SIG-M5 treated with dmso at 0.1 percent for 504 hours (cell line): ENCODE data around the gene SNX20.
A peak's percentile ranks its signal among the peaks of the same experiment; 100 is the strongest.

ENCODE experiments used
- DNase-seq: peaks from one replicate; lab custom pipeline; 2025; ENCODE audit not compliant: unreplicated experiment; lab: John Stamatoyannopoulos, UW

The SNX20 gene, protein sequence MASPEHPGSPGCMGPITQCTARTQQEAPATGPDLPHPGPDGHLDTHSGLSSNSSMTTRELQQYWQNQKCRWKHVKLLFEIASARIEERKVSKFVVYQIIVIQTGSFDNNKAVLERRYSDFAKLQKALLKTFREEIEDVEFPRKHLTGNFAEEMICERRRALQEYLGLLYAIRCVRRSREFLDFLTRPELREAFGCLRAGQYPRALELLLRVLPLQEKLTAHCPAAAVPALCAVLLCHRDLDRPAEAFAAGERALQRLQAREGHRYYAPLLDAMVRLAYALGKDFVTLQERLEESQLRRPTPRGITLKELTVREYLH

DNA sequence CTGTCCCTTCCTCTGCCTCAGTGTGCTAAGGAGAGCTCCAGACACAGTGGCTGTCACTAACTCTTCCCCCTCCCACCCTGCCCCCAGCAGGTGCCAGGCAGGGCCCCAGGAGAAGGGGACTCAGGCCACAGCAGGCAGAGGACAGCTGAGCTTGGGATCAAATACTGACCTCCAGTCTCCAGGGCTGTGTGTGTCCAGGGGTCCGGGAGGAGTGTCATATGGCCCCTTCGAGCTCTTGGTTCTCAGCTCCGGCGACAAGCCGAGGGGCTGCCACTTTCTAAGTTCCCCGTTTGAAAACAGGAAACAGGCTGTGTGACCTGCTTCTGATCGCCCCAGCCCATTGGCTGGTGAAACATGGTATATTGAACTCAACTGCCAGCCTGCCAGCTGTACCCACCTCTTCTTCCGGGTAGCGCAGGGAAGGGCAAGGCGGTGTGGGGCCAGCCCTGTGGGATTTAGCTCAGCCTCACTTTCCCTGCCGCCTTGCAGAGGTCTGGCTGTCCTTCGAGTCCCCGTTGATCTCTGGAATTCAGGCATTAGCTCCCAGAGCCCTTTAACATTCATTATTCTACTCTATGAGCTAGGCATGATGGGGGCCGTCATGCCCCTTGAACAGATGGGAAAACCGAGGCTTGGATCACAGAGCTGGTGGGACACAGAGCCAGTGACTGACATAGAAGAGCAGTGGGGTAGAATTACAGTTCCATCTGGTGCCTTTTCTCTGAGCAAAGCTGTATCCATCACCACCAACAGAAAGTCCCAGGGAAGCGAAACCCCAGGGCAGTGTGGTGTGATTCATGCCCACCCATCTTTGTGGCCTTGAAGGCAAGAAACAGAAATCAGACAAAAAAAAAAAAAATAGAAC is at the start of gene SNX20:
Gene SNX20, minus strand, starts transcription at position 292 of the 865 bp plus-strand sequence. CDS start 3,786 bp downstream, outside the sequence.
- DNase-seq = peak; percentile 80

DNA sequence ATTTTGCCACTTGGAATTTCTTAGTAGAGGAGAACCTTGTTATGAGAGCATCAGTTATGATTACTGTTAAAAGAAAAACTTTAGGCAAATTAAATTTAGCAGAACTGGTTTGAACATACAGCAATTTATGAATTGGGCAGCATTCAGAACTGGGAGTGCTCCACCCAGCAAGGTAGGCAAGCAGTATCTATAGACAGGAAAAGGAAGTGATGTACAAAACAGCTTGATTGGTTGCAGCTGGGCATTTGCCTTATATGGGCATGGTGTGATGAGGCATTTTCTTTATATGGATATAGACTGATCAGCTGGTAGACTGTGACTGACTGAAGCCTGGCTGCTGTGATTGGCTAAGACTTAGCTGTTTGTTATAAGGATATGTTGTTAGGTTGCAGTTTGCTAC is 43.2 kb upstream of the SNX20 start:
- DNase-seq = no peak

DNA sequence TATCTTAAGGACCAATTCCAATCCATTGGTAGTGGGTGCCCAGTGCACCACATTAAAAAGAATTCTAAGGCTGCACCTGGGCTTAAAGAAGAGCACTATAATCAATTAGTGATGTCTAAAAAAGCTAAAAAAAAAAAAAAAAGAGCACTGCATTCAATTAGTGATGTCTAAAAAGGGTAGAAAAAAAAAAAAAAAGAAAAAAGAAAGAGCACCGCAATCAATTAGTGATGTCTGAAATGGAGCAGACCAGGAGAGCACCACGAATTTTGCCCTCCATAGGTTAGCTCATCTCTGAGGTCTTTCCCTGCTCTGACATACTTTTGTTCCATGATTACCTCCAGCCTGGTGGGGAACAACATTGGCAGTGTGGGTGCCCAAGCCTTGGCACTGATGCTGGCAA is 41.8 kb upstream of the SNX20 start:
- DNase-seq = no peak

DNA sequence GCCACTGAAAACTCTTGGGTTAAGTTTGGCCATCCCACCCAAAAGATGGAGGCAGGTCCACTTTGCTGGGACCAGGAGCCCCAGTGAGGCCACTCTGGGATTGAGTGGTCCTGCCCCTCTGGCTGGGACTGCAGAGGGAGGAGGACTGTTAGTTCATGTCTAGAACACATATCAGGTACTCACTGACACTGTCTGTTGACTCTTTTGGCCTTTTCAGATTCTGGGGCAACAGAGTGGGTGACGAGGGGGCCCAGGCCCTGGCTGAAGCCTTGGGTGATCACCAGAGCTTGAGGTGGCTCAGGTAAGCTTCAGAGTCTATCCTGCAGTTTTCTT is 41.3 kb upstream of the SNX20 start:
- DNase-seq = no peak

DNA sequence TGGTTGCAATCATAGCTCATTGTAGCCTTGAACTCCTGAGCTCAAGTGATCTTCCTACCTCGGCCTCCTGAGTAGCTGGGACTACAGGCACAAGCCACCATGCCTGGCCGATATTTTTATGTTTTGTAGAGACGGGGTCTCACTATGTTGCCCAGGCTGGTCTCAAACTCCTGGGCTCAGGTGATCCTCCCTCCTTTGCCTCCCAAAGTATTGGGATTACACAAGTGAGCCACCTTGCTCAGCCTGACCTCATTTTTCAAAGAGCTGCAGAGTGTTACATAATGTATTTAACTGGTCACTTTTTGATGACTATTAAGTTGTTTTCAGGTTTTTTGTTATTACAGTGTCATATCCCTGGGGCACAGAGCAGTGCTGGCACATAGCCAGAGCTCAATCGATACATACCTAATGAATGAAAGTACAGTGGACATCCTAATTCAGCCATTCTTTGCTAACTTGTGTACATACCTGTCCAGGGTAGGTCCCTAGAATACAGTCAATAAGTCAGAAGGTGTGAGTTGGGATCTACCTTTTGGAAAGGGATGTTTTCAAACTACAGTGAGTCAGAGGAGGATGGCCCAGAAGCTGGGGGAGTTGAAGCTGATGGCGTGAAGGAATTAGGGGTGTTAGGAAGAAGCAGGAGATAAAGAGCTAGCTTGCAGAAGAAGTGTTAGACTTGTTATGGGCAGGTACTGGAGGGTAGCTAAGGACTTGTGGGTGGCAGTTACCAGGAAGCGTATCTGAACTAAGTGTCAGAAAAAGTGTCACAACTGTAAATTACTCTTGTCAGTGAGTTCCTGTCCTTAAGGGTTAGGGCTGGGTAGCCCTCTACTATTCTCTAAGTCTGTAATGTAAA is 40.7 kb upstream of the SNX20 start:
- no peak for DNase-seq

DNA sequence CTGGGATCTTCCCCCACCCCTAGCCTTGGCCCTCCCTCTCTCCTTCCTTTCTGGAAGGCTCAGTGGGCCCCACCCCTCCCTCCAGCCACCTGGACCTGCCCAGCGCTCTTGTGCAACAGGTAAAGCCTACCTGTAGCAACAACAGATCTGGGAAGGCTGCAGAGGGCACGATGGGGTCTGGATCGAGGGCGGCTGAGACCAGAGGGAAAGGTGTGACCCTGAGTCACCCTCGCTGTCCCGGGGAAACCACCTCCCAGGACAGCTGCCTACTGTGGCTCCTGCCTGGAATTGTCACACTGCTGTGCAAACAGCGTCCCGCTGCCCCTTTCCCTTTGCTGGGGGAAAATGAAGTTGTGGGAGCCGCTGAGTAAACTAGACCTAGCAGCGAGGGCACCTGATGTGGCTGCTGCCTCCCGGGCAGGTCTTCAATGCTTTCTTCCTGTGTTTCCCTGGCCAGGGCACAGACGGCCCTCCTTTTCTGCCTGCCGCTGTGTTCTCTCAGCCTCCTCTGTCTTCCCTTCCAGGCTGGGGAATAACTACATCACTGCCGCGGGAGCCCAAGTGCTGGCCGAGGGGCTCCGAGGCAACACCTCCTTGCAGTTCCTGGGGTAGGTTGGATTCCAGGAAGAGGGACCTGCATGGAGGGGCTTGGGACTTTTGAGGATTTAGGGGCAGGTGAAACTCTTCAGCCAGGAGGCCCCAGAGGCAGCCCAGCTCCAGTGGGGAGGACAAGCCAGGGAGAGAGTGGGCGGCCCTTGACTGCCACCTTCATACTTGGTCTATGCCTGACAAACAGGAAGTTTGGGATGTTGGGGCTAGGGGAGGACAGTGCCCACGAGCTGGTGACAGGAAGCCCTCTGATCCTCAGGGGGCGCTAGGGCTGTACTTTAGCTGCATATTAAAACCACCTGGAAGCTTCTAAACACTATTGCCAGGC is 38.6 kb upstream of the SNX20 start:
- no peak for DNase-seq

DNA sequence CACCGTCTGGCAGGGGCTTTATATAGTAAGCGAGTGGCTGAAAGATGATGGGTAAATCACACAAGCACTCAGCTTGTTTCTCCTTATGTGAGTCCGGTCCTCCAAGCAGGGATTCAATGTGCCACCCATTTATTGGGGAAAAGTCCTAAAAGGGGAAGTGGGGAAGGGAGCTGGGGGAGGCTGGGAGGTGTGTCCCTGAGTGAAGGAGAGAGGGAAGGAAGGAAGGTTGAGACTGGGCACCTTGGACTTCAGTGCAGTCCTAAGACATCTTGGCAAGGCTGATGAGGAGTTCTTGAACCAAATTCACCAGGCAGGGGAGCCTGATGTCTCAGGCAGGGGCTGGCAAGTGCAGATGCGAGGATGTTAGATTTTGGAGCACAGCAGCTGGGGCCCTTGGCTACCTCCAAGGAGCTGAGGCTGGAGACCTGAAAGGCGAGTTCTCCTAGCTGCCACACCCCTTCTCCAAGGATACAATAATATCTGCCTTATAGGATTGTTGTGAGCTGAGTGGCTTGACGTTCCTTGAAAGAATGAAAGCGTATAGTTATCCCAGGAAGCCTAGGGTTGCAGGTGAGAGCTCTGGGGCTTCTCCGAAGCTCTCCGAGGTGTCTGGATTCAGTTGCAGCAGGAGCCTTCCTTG is 37.8 kb upstream of the SNX20 start:
- no peak for DNase-seq

DNA sequence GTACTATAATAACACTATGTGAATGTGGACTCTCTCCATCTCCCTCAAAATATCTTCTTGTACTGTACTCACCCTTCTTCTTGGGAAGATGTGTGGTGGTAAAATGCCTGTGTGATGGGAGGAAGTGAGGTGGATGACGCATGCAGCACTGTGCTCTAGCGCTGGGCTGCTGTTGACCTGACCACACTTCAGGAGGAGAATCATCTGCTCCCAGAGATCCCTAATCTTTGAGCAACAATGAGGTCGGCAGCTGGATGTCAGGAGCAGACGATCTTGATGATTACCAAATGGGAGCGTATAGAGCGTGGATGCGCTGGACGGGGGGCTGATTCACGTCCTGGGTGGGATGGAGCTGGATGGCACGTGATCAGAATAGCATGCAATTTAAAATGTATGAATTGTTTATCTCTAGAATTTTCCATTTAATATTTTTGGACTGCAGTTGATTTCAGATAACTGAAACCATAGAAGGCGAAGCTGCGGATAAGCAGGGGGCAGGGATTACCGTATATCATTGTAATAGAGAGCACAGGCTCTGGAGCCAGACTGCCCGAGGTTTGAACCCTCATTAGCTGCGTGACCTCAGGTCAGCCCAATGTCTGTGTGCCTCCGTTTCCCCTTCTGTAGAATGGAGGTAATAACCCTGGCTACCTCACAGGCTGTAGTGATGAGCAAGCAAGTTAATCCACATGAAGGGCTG is 37.1 kb upstream of the SNX20 start:
- no peak for DNase-seq

DNA sequence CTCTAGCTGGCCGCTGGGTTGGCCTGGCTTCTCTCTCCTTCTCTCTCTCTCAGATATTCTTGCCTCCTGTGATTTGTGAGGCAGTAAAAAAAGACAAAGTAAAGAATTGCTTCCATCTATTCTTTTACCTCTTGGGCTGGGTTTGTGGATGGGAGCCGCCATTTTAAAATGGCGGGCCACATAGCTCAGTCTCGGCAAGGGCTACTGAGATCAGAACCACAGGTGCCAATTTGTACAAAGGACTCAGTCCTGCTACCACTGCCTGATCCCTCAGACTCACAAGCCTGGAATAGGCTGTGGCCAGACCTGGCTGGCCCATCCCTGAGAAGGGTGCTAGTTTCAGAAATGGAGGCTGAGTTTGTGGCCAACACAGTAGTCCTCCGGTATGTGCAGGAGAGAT is 36.4 kb upstream of the SNX20 start:
- DNase-seq = no peak

DNA sequence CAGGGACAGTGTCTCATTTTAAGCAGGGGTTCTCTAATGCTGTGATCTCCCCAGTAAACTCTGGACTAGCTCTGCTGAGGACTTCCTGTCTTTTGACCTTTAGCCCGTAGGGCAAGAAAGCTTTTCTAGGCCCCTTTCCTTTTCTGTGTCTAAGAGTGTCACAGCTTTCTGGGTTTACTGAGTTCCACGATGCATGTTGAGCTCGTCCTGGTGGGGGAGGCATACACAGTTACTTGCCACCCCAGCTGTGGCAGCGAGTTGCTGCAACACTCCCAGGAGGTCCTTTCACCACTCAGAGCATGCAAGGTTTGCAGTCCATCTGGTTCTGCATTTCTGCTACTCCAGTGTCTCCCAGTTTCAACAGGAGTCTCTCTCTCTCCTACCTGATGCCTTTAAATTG is 36.0 kb upstream of the SNX20 start:
- DNase-seq = no peak

DNA sequence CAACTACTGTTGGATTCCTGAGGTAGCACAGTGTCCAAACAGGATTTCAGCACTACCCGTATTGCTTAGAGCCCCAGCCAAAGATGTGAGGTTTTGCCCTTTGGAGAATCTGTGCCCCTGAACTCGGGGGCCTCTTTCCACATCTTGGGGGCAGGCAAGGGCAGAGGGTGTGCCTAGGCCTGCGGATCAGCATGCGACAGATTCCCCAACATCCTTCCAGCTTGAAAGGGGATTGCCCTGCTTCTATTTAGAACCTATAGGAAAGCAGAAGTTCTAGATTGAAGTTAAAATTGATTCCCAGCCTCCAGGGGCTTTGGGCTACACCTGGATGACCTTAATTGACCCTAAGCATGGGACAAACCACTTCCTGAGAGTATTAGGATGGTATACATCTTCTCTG is 31.8 kb upstream of the SNX20 start:
- no peak for DNase-seq

DNA sequence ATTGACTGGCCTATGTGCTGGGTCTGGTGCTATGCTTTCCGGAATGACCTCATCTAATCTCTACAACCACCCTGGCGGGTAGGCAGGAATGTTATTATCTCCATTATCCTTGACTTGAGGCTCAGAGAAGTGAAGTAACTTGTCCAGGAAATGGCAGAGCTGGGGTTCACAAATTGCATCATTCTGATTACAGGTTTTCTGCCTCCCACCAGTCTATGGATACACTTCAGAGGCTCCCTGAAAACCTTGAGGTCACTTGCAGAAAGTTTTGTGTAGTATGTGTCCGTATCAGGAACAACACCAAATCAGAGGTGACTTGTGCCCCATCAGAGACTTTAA is 31.4 kb upstream of the SNX20 start:
- no peak for DNase-seq

DNA sequence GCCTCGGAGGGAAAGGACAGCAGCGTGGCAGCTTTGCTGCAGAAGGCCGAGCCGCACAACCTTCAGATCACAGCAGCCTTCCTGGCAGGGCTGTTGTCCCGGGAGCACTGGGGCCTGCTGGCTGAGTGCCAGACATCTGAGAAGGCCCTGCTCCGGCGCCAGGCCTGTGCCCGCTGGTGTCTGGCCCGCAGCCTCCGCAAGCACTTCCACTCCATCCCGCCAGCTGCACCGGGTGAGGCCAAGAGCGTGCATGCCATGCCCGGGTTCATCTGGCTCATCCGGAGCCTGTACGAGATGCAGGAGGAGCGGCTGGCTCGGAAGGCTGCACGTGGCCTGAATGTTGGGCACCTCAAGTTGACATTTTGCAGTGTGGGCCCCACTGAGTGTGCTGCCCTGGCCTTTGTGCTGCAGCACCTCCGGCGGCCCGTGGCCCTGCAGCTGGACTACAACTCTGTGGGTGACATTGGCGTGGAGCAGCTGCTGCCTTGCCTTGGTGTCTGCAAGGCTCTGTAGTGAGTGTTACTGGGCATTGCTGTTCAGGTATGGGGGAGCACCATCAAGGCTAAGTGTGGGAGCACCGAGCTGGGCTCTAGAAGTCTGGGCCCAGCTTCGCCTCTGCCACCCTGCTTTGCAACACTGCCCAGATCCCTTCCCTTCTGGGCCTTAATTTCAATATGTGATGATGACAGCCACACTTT is 30.9 kb upstream of the SNX20 start:
- DNase-seq = no peak

DNA sequence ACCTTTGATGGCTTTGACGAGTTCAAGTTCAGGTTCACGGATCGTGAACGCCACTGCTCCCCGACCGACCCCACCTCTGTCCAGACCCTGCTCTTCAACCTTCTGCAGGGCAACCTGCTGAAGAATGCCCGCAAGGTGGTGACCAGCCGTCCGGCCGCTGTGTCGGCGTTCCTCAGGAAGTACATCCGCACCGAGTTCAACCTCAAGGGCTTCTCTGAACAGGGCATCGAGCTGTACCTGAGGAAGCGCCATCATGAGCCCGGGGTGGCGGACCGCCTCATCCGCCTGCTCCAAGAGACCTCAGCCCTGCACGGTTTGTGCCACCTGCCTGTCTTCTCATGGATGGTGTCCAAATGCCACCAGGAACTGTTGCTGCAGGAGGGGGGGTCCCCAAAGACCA is 29.9 kb upstream of the SNX20 start:
- DNase-seq = no peak

DNA sequence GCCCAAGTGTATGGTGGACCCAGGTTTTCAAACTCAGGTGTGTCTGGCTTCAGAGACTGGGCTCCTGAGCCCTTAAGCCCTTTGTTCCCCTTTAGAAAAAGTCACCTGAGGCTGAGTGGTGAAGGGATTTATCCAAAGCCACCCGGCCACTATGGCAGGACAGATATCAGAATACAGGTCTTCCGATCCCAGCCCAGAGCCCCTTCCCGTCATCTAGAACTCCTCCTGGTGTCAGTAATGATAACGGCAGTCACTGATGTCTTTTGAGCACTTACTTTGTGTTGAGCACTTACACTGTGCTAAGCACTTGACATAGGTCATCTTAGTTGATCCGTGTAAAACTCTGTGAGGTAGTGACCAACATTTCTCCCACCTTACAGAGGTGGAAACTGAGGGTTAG is 28.9 kb upstream of the SNX20 start:
- no peak for DNase-seq

DNA sequence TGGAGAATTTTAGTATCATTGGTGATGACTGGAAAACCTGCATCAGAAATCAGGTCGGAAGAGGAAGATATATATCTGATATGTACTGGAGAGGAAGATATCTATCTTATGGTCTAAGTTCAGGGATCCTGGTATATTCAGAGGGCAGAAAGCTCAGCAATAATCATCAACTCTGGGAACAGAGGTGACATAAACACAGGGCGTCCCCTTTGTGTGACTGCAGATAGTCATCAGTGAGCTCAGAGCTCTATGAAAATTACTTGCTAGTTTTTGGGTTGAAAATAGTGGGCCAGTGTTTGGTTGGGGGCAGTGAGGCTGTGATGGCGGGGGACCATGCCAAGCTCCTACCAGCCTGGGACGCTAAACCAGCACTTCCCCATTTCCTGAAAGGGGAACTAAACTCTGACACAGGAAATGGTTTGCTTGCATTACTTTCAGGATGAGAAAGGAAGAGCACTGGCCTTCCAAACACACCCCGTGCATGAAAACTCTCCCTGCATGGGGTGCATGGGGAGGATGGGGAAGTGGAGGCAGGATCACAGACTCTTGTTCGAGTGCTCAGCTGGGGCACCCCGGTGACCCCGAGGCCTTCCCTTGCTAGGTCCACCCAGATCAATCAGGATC is 28.1 kb upstream of the SNX20 start:
- DNase-seq = peak; percentile 86

DNA sequence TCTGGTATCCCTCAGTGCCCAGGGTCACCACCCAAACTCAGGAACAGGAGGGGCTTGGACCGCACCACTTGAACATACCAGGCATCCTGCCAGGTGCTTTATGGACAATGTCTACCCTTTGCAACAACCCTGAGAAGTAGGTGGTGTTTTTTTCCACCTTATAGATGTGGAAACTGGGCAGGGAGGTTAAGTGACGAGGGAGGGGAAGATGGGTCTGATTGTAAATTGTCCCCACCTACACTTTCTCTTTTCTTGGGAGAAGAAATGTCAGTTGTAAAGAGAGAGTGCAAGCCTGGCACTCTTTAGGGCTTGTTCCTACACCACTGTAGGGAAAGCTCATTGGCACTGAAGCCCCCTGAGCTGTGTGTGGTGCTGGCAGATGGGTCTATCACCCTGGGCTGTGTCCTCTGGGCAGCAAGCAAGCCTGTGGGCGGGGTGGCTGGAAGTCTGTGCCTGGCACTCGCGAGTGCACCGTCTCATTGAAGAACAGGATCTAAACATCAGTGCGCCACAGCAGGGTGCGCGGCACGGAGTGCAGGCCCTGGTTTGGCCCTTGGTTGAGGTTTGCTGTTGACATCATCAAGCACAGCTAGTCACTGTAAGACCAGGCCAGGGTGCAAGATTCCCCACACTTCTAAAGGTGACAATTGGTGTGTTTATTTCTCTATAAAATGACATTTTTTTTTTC is 27.4 kb upstream of the SNX20 start:
- DNase-seq = no peak

DNA sequence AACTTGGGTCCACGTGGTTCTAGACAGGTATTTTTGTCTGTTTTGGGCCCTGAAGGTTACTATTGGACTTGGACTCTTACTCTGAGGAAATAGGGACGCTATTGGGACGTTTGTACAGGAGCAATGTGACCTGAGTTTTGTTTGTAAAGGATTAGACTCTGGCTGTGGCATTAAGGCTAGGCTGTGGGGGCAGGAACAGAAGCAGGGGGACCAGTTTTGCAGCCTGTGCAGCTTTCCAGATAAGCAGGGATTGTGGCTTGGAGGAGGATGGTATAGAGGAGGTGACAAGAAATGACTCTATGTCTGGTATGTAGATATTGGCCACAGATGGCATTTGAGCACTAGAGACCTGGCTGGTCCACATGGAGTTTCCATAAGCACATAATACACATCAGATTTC is 25.1 kb upstream of the SNX20 start:
- no peak for DNase-seq
